Vagina (tissue), 2 donors: ENCODE data around the gene CACNA1I. TPM values are rescaled to one million over a fixed set of nuclear protein-coding genes. Genes with fewer than 3 reads are reported as not detected.

Experiments
- DNase-seq, 2 donors: peaks; one replicate each; pipeline ENCODE4 v3.0.0-alpha.2; 2017; ENCODE audit errors: extremely low spot score in 2 of 2
- H3K27ac ChIP-seq: fragments of 200-600 bp; sonication (generic); one replicate; pipeline ENCODE4 v1.5.1; 2019
- H3K27me3 ChIP-seq: fragments of 200-600 bp; sonication (generic); one replicate; pipeline ENCODE4 v1.5.1; 2019
- H3K36me3 ChIP-seq, 2 donors: fragments of 200-600 bp; sonication (generic); one replicate each; pipeline ENCODE4 v1.5.1; 2017 to 2019
- H3K4me1 ChIP-seq: fragments of 200-600 bp; sonication (generic); one replicate; pipeline ENCODE4 v1.5.1; 2019
- H3K4me3 ChIP-seq, 2 donors: fragments of 200-600 bp; sonication (generic); 1 replicate in 1 of 2; 2 replicates in 1 of 2; pipeline ENCODE4 v1.5.1; 2016 to 2019
- H3K9me3 ChIP-seq: fragments of 200-600 bp; sonication (generic); one replicate; pipeline ENCODE4 v1.5.1; 2019
- POLR2A ChIP-seq, 2 donors: fragments of 450-650 bp; IDR thresholded peaks; one replicate each; pipeline ENCODE4 v1.6.1; 2017; ENCODE audit warnings: antibody characterized with exemption in 2 of 2, mild to moderate bottlenecking in 2 of 2, moderate library complexity in 2 of 2
- POLR2AphosphoS5 ChIP-seq, 2 donors: sonication (generic); formaldehyde crosslinking; IDR thresholded peaks; one replicate each; pipeline ENCODE4 v1.9.0; 2017; ENCODE audit warnings: antibody characterized with exemption in 2 of 2, mild to moderate bottlenecking in 2 of 2, low read depth in 1 of 2; ENCODE audit not compliant: insufficient read depth in 1 of 2
- intact Hi-C: fragments of 100-400 bp; cut with DNase I; formaldehyde crosslinking; loops from one replicate; pipeline ENCODE4 v1.15.1; 2023
- total RNA-seq: library from RNA; depleted of rRNA; stranded (reverse); fragments of >200 nt; gene quantifications from one replicate; pipeline ENCODE4 v1.2.3, GENCODE V29; 2016
- TF ChIP-seq, protein P1 (sequence below), 3 experiments: fragments of 450-650 bp in 2 of 3; fragments of 200-600 bp in 1 of 3; sonication (generic) in 1 of 3; IDR thresholded peaks; one replicate each; pipeline ENCODE4 v1.5.1; 2017 to 2019; ENCODE audit warnings: antibody characterized with exemption in 3 of 3, mild to moderate bottlenecking in 2 of 3, moderate library complexity in 2 of 3

The CACNA1I gene
- total RNA-seq, 1 donor from 2014 or later: 1.2 TPM

DNA sequence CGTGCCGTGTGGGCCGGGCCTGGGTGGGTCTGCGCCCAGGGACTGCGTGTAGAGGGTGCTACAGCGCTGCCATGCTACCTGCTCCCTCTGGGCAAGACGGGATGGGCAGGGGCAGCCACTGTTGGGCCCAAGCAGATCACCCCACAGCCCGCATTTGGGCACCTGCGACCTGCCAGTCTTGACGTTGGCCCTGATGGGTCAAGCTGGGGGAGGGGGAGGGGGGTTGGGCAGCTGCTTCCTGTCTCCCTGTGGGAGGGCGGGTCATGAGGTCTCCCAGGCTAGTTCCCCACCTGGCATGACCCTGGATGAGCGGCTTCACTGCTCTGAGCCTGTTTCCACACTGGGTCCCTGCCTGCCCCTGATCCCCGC lies 35.2 kb upstream of the CACNA1I start:
- intact Hi-C loops: loop anchor here (10.0 kb wide), 1 partner anchor 809 kb away; the partner anchor contains the start of gene ADSL
- Histone ChIP-seq H3K27me3 (no peaks in the 10 kb centered on the region), H3K9me3 (no peaks in the 10 kb centered on the region), H3K4me3 (no peak overlapping the region), H3K4me1 (peaks cover 32% of the 10 kb centered on the region), H3K36me3 (no peaks in the 10 kb centered on the region), H3K27ac (no peak overlapping the region)
- TF ChIP-seq, protein P1, sequence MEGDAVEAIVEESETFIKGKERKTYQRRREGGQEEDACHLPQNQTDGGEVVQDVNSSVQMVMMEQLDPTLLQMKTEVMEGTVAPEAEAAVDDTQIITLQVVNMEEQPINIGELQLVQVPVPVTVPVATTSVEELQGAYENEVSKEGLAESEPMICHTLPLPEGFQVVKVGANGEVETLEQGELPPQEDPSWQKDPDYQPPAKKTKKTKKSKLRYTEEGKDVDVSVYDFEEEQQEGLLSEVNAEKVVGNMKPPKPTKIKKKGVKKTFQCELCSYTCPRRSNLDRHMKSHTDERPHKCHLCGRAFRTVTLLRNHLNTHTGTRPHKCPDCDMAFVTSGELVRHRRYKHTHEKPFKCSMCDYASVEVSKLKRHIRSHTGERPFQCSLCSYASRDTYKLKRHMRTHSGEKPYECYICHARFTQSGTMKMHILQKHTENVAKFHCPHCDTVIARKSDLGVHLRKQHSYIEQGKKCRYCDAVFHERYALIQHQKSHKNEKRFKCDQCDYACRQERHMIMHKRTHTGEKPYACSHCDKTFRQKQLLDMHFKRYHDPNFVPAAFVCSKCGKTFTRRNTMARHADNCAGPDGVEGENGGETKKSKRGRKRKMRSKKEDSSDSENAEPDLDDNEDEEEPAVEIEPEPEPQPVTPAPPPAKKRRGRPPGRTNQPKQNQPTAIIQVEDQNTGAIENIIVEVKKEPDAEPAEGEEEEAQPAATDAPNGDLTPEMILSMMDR (IDR thresholded peaks at IDR 0.05): no peak
- TF ChIP-seq POLR2A (IDR thresholded peaks at IDR 0.05) (no peak), POLR2AphosphoS5 (IDR thresholded peaks at IDR 0.05; ENCODE audit: insufficient read depth in 1 of 2, low read depth in 1 of 2) (no peak)
- DNase-seq: no peak

DNA sequence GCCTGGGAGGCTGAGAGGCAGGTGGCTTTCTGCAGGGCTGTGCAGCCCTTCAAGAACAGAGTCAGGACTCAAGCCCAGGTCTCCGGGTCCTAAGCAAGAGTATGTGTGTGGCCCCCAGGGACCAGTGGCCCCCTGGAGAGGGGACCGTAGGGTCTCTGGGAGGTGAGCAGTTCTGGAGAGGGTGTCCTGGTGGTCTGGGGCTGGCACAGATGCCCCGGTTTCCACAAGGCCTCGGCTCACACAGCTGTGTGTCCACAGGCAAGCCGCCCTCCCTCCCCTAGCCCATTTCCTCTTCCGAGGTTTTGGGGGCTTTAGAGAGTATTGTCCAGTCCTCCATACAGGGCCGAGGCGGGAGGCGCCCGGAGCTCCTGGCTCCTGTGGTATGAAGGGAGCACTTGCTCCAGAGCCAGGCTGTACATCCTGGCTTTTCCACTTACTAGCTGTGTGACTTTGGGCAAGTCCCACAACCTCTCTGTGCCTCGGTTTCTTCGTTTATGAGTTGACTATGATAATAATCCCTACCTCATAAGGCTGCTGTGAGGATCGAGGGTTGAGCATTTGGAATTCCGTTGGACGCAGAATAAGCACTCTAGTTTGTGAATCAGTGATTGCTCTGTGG lies 34.6 kb upstream of the CACNA1I start:
- H3K4me1 ChIP-seq: peaks cover 26% of the 10 kb centered on the region
- H3K9me3 ChIP-seq: no peaks in the 10 kb centered on the region
- no peak for DNase-seq
- no peak overlapping the region for H3K27ac ChIP-seq
- TF ChIP-seq, protein P1 (IDR thresholded peaks at IDR 0.05): no peak
- TF ChIP-seq POLR2A (IDR thresholded peaks at IDR 0.05) (no peak), POLR2AphosphoS5 (IDR thresholded peaks at IDR 0.05; ENCODE audit: insufficient read depth in 1 of 2, low read depth in 1 of 2) (no peak)
- intact Hi-C loops: loop anchor here (10.0 kb wide), 1 partner anchor 809 kb away; the partner anchor contains the start of gene ADSL
- H3K27me3 ChIP-seq: no peaks in the 10 kb centered on the region
- no peak overlapping the region for H3K4me3 ChIP-seq
- H3K36me3 ChIP-seq: no peaks in the 10 kb centered on the region

DNA sequence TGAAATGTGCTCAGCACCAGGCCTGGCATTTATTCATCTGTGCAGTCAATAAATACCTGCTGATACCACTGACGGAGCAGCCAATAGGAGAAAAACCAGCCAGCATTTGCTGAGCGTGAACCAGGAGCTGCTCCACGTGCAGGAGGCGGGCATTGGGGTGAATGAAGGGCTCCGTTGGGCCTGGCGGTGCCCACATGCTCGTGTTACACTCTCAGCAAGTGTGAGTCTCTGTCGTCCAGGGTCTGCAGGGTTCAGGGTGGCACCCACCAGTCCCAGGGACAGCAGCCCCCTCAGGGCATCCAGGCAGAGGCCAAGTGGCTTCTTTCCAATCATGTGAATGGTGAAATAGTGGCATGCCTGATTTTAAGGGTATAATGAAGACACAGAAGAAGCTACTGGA lies 33.8 kb upstream of the CACNA1I start:
- H3K9me3 ChIP-seq: no peaks in the 10 kb centered on the region
- no peaks in the 10 kb centered on the region for H3K36me3 ChIP-seq
- H3K4me3 ChIP-seq: no peak overlapping the region
- TF ChIP-seq, protein P1 (IDR thresholded peaks at IDR 0.05): no peak
- TF ChIP-seq POLR2A (IDR thresholded peaks at IDR 0.05) (no peak), POLR2AphosphoS5 (IDR thresholded peaks at IDR 0.05; ENCODE audit: insufficient read depth in 1 of 2, low read depth in 1 of 2) (no peak)
- peaks cover 18% of the 10 kb centered on the region for H3K4me1 ChIP-seq
- intact Hi-C loops: loop anchor here (10.0 kb wide), 1 partner anchor 808 kb away; the partner anchor contains the start of gene ADSL
- H3K27me3 ChIP-seq: no peaks in the 10 kb centered on the region
- DNase-seq: no peak
- H3K27ac ChIP-seq: no peak overlapping the region

DNA sequence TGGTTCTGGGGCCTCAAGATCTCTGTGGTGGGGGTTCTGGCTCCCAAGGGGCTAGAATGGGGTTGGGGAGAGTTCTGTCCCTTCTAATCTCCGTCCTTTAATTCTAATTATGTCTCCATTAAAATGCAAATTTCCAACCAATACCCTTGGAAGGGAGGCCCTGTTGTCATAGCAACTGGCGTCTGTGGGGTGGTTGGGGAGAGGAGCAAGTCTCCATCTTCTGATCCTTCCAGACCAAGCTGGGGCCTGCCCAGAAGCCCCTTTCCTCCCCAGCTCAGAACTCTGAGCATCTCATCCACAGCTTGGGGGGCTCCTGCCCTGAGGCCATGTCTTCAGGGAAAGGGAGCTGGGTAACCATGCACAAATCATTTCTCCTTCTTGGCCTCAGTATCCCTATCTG lies 32.6 kb upstream of the CACNA1I start:
- TF ChIP-seq, protein P1 (IDR thresholded peaks at IDR 0.05): no peak
- TF ChIP-seq POLR2AphosphoS5 (IDR thresholded peaks at IDR 0.05; ENCODE audit: insufficient read depth in 1 of 2, low read depth in 1 of 2): no peak
- TF ChIP-seq POLR2A (IDR thresholded peaks at IDR 0.05): no peak
- Histone ChIP-seq H3K36me3 (no peaks in the 10 kb centered on the region), H3K27ac (no peak overlapping the region), H3K4me1 (peaks cover 14% of the 10 kb centered on the region), H3K9me3 (no peaks in the 10 kb centered on the region), H3K4me3 (no peak overlapping the region), H3K27me3 (no peaks in the 10 kb centered on the region)
- intact Hi-C loops: loop anchor here (10.0 kb wide), 1 partner anchor 807 kb away; the partner anchor contains the start of gene ADSL
- no peak for DNase-seq

DNA sequence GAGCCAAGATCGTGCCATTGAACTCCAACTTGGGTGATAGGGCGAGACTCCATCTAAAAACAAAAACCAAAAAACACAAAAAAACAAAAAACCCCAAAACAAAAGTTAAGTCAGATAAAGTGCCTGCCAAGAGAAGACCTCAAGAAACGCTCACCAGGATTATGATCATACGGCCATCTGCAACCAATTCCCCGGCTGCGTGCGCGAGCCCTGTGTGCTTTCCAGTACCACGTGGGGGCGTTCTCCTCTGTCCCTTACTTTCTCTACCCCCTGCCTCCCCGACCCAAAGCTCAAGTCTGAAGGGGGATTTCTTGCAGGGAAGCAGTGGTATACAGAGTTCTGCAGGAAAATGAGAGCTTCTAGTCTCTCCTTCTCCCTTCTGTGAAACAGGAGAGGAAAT lies 27.5 kb upstream of the CACNA1I start:
- no peak for DNase-seq
- Histone ChIP-seq H3K36me3 (no peaks in the 10 kb centered on the region), H3K4me1 (no peaks in the 10 kb centered on the region), H3K27me3 (no peaks in the 10 kb centered on the region), H3K9me3 (no peaks in the 10 kb centered on the region), H3K27ac (no peak overlapping the region), H3K4me3 (no peak overlapping the region)
- intact Hi-C loops: loop anchor here (5.0 kb wide), 1 partner anchor 479 kb away; no protein-coding TSS in a partner anchor
- no peak for TF ChIP-seq POLR2A (IDR thresholded peaks at IDR 0.05)
- TF ChIP-seq POLR2AphosphoS5 (IDR thresholded peaks at IDR 0.05; ENCODE audit: insufficient read depth in 1 of 2, low read depth in 1 of 2): no peak
- TF ChIP-seq, protein P1 (IDR thresholded peaks at IDR 0.05): no peak
